H1 (cell line): Measurements from ENCODE around the gene SLC25A24. TPM values are rescaled to one million over a fixed set of nuclear protein-coding genes. Genes with fewer than 3 reads are reported as not detected.
"Not testable (repeated sequence)": the region's sequence is repeated elsewhere in the genome, so short reads cannot be mapped to it uniquely, and the experiment has no call there.

Experiments
- CTCF ChIA-PET: fragments of 300-600 bp; sonication (Branson Sonifier 250); formaldehyde crosslinking; loops from one replicate; lab custom pipeline; 2021; ENCODE audit not compliant: partially characterized antibody; lab: Charles Lee
- POLR2A ChIA-PET: fragments of 300-600 bp; sonication (Branson Sonifier 250); formaldehyde crosslinking; loops from one replicate; lab custom pipeline; 2021; ENCODE audit warnings: inconsistent platforms; ENCODE audit not compliant: partially characterized antibody; lab: Charles Lee
- DNase-seq, 2 experiments: peaks; one replicate each; pipeline versions ENCODE4 v3.0.0 to v3.0.0-alpha.2; 2010 to 2022; ENCODE audit warnings: low spot score in 2 of 2, low read depth in 1 of 2, mixed read lengths in 1 of 2
- FAIRE-seq: peaks from 2 replicates; lab custom pipeline; 2011; peaks lifted over from hg19 to GRCh38; lab: Jason Lieb, UNC
- H2AFZ ChIP-seq: 2 replicates; pipeline ENCODE4 v1.8.1; 2012; ENCODE audit warnings: low read length, inconsistent platforms
- H2AK5ac ChIP-seq: 2 replicates; pipeline ENCODE4 v1.6.1; 2013; ENCODE audit warnings: low read depth, low read length
- H2BK120ac ChIP-seq: replicated peaks from 2 replicates; pipeline ENCODE3; 2013; ENCODE audit warnings: low read depth, low read length, inconsistent platforms
- H2BK12ac ChIP-seq: 2 replicates; pipeline ENCODE4 v1.6.1; 2013; ENCODE audit warnings: low read depth, low read length
- H2BK15ac ChIP-seq: 2 replicates; pipeline ENCODE4 v1.6.1; 2013; ENCODE audit warnings: low read length
- H2BK20ac ChIP-seq: 2 replicates; pipeline ENCODE4 v1.6.1; 2013; ENCODE audit warnings: low read length
- H2BK5ac ChIP-seq: 2 replicates; pipeline ENCODE4 v1.6.1; 2013; ENCODE audit warnings: low read depth, low read length
- H3K14ac ChIP-seq: 2 replicates; pipeline ENCODE4 v1.6.1; 2013; ENCODE audit warnings: inconsistent platforms; ENCODE audit not compliant: insufficient read length
- H3K18ac ChIP-seq: 2 replicates; pipeline ENCODE4 v1.6.1; 2013; ENCODE audit warnings: low read length; ENCODE audit errors: extremely low read depth
- H3K23ac ChIP-seq: 2 replicates; pipeline ENCODE4 v1.6.1; 2013; ENCODE audit warnings: inconsistent platforms; ENCODE audit not compliant: insufficient read length
- H3K23me2 ChIP-seq: 2 replicates; pipeline ENCODE4 v1.6.1; 2013; ENCODE audit warnings: low read depth, low read length
- H3K27ac ChIP-seq: 2 replicates; pipeline ENCODE4 v1.6.1; 2011; ENCODE audit warnings: low read depth, low read length, inconsistent platforms
- H3K27me3 ChIP-seq, 4 experiments: replicated peaks in 1 of 4; 1 replicate in 1 of 4; 2 replicates in 3 of 4; pipeline versions ENCODE4 v1.6.1 to v1.8.1; 2011 to 2013; ENCODE audit warnings: low read length in 3 of 4, mild to moderate bottlenecking in 3 of 4, inconsistent platforms in 2 of 4, mixed read lengths in 2 of 4, moderate library complexity in 1 of 4; ENCODE audit not compliant: control insufficient read depth in 3 of 4, insufficient read depth in 3 of 4; ENCODE audit errors: extremely low read depth in 1 of 4
- H3K36me3 ChIP-seq, 4 experiments: 2 replicates each; pipeline versions ENCODE4 v1.6.1 to v1.8.1; 2011 to 2013; ENCODE audit warnings: mild to moderate bottlenecking in 4 of 4, low read length in 3 of 4, moderate library complexity in 2 of 4, control low read depth in 1 of 4, inconsistent platforms in 1 of 4; ENCODE audit not compliant: insufficient read depth in 4 of 4, control insufficient read depth in 2 of 4
- H3K4ac ChIP-seq: replicated peaks from 2 replicates; pipeline ENCODE3; 2013; ENCODE audit warnings: low read length, low read depth, mixed read lengths, inconsistent platforms; ENCODE audit not compliant: insufficient read length
- H3K4me1 ChIP-seq, 4 experiments: replicated peaks in 1 of 4; 1 replicate in 1 of 4; 2 replicates in 3 of 4; pipeline versions ENCODE4 v1.6.1 to v1.8.1; 2011 to 2013; ENCODE audit warnings: low read length in 3 of 4, inconsistent platforms in 2 of 4, mixed read lengths in 1 of 4; ENCODE audit not compliant: insufficient read depth in 4 of 4, control insufficient read depth in 3 of 4
- H3K4me2 ChIP-seq, 2 experiments: 2 replicates each; pipeline versions ENCODE4 v1.6.1 to v1.8.1; 2011 to 2013; ENCODE audit warnings: low read depth in 2 of 2, low read length in 2 of 2, control low read depth in 1 of 2, inconsistent platforms in 1 of 2, mild to moderate bottlenecking in 1 of 2; ENCODE audit not compliant: insufficient read depth in 1 of 2
- H3K4me3 ChIP-seq, 4 experiments: fragments of 200-600, 300-600 bp in 1 of 4; sonication (generic), shearing (Covaris generic), sonication (Bioruptor Twin) in 1 of 4; 2 replicates each; pipeline versions ENCODE4 v1.5.1 to v1.8.1; 2011 to 2016; ENCODE audit warnings: low read length in 4 of 4, low read depth in 3 of 4, control low read depth in 2 of 4, inconsistent platforms in 2 of 4, mild to moderate bottlenecking in 2 of 4, mixed read lengths in 1 of 4, moderate library complexity in 1 of 4; ENCODE audit not compliant: insufficient read depth in 2 of 4; ENCODE audit errors: extremely low read depth in 1 of 4
- H3K56ac ChIP-seq: replicated peaks from 2 replicates; pipeline ENCODE3; 2013; ENCODE audit warnings: low read depth, mild to moderate bottlenecking, mixed read lengths, low read length, inconsistent platforms; ENCODE audit not compliant: insufficient read length
- H3K79me1 ChIP-seq: 2 replicates; pipeline ENCODE4 v1.6.1; 2013; ENCODE audit warnings: low read depth, low read length, control low read depth
- H3K79me2 ChIP-seq, 2 experiments: 2 replicates each; pipeline versions ENCODE4 v1.6.1 to v1.8.1; 2012 to 2013; ENCODE audit warnings: low read length in 2 of 2, mild to moderate bottlenecking in 2 of 2, inconsistent platforms in 1 of 2; ENCODE audit not compliant: insufficient read depth in 2 of 2, control insufficient read depth in 1 of 2
- H3K9ac ChIP-seq, 4 experiments: replicated peaks in 1 of 4; 1 replicate in 1 of 4; 2 replicates in 3 of 4; pipeline versions ENCODE4 v1.6.1 to v1.8.1; 2011 to 2013; ENCODE audit warnings: low read depth in 3 of 4, low read length in 3 of 4, control low read depth in 2 of 4, mild to moderate bottlenecking in 2 of 4, moderate library complexity in 2 of 4, inconsistent platforms in 1 of 4; ENCODE audit errors: extremely low read depth in 1 of 4
- H3K9me3 ChIP-seq, 2 experiments: 2 replicates each; pipeline versions ENCODE4 v1.6.1 to v1.8.1; 2012 to 2013; ENCODE audit warnings: mild to moderate bottlenecking in 2 of 2, moderate library complexity in 2 of 2, control low read depth in 1 of 2, inconsistent platforms in 1 of 2, low read depth in 1 of 2, low read length in 1 of 2, mixed read lengths in 1 of 2; ENCODE audit not compliant: insufficient read depth in 2 of 2
- H4K20me1 ChIP-seq, 2 experiments: replicated peaks in 1 of 2; 2 replicates each; pipeline versions ENCODE3 to v1.8.1; 2011 to 2013; ENCODE audit warnings: inconsistent platforms in 2 of 2, low read length in 2 of 2, mild to moderate bottlenecking in 1 of 2; ENCODE audit not compliant: insufficient read depth in 2 of 2, control insufficient read depth in 1 of 2
- H4K5ac ChIP-seq: 2 replicates; pipeline ENCODE4 v1.6.1; 2013; ENCODE audit warnings: low read length, low read depth, mixed read lengths, inconsistent platforms; ENCODE audit not compliant: insufficient read length
- H4K8ac ChIP-seq: 2 replicates; pipeline ENCODE4 v1.8.0; 2013; ENCODE audit warnings: mild to moderate bottlenecking, moderate library complexity, low read length, inconsistent platforms; ENCODE audit not compliant: insufficient read depth; ENCODE audit errors: extremely low read depth
- H4K91ac ChIP-seq: replicated peaks from 2 replicates; pipeline ENCODE3; 2013; ENCODE audit warnings: low read length, mixed read lengths, inconsistent platforms; ENCODE audit not compliant: insufficient read length
- WGBS, 2 experiments: shearing (Covaris generic) in 1 of 2; methylation state at CpG; one replicate each; pipeline versions ENCODE4 v1.1.6 to v1.1.7; 2013 to 2015; ENCODE audit warnings: low lambda C conversion rate in 2 of 2, mixed read lengths in 2 of 2, inconsistent platforms in 1 of 2, low coverage in 1 of 2, missing lambda C conversion rate in 1 of 2; ENCODE audit not compliant: insufficient replicate concordance in 2 of 2, insufficient coverage in 1 of 2, insufficient read length in 1 of 2; ENCODE audit errors: extremely low coverage in 1 of 2, missing lambda C conversion rate in 1 of 2; 5-methylcytosine and 5-hydroxymethylcytosine counted together
- polyA plus RNA-seq, 7 experiments: library from polyadenylated mRNA; depleted of rRNA in 3 of 7; stranded (reverse) in 5 of 7; unstranded in 2 of 7; fragments of >200 nt in 5 of 7; fragments of 200-250 nt in 2 of 7; gene quantifications; 1 replicate in 5 of 7; 2 replicates in 1 of 7; 4 replicates in 1 of 7; pipeline versions ENCODE4 v1.2.1 to v1.2.3, GENCODE V29; 2011 to 2013; ENCODE audit warnings: missing spikeins in 2 of 7, mixed read lengths in 2 of 7
- total RNA-seq: library from RNA; stranded (reverse); fragmentation: NEBNext Ultra II Directional; extraction: Animal tissue kit (Norgen Biotek cat#: 25700); gene quantifications from 2 replicates; pipeline ENCODE4 v1.2.1, GENCODE V29; 2021

SLC25A24 gene
- total and polyA plus RNA-seq, 2 of the 8 experiments (the other 6 are each of a cell fraction or from before 2014, with no cell fraction given), result 13.6 to 40.6 TPM

DNA sequence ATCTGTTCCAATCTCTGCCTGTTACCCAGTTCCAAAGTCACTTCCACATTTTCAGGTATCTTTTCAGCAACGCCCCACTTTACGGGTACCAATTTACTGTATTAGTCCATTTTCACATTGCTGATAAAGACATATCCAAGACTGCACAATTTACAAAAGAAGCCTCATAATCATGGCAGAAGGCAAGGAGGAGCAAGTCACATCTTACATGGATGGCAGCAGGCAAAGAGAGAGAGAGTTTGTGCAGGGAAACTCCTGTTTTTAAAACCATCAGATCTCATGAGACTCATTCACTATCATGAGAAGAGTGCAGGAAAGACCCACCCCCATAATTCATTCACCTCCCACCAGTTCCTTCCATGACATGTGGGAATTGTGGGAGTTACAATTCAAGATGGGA lies 67.0 kb downstream of the SLC25A24 start:
- H2BK15ac ChIP-seq, H3K4me2 ChIP-seq, H4K91ac ChIP-seq, H2AFZ ChIP-seq, H3K23me2 ChIP-seq, H4K5ac ChIP-seq, DNase-seq, H3K79me2 ChIP-seq, H3K79me1 ChIP-seq, H4K8ac ChIP-seq, H3K56ac ChIP-seq, H2BK12ac ChIP-seq, H3K4ac ChIP-seq, H3K23ac ChIP-seq, H3K4me3 ChIP-seq, H3K18ac ChIP-seq, POLR2A ChIA-PET, FAIRE-seq, H4K20me1 ChIP-seq, H2BK120ac ChIP-seq, H2BK20ac ChIP-seq, H2BK5ac ChIP-seq, H2AK5ac ChIP-seq, H3K14ac ChIP-seq, H3K27me3 ChIP-seq, H3K4me1 ChIP-seq, H3K27ac ChIP-seq, H3K9ac ChIP-seq: not testable (repeated sequence)
- H3K9me3 ChIP-seq, result peaks cover 11 to 14% of the 10 kb centered on the region in 2 experiments
- peaks cover 0 to 40% (median 12%) of the 10 kb centered on the region in 4 experiments; a peak in 4 of 8 replicates for H3K36me3 ChIP-seq
- CTCF ChIA-PET, result interaction anchor here (3.7 kb wide), 1 partner anchor 8 kb away, joined by 13 read pairs; no protein-coding TSS in a partner anchor
- WGBS, 2 experiments, result 100% methylated on average over 2 of the region's 2 CpGs; no CpG with 5 or more reads in 1 of the 2 experiments

- CTCF ChIA-PET, result interaction anchor here (1.2 kb wide), 1 partner anchor 349 kb away, joined by 5 read pairs; no protein-coding TSS in a partner anchor
- POLR2A ChIA-PET, result not testable (repeated sequence)
- H3K9me3 ChIP-seq, result peaks cover 11 to 14% of the 10 kb centered on the region in 2 experiments
Measured at GRCh38 chr1:108132367-108132766, 67.8 kb downstream of the SLC25A24 start.

More at GRCh38 chr1:108132367-108132766, 67.8 kb downstream of the SLC25A24 start:
- H2BK20ac ChIP-seq, FAIRE-seq, H3K23me2 ChIP-seq, H3K56ac ChIP-seq, H4K5ac ChIP-seq, H2BK15ac ChIP-seq, H2BK12ac ChIP-seq, H3K4me2 ChIP-seq, DNase-seq, H2BK120ac ChIP-seq, H2AFZ ChIP-seq, H3K14ac ChIP-seq, H3K27ac ChIP-seq, H3K27me3 ChIP-seq, H2AK5ac ChIP-seq, H2BK5ac ChIP-seq, H3K4me1 ChIP-seq, H3K9ac ChIP-seq, H3K4me3 ChIP-seq, H3K4ac ChIP-seq, H4K91ac ChIP-seq, H4K20me1 ChIP-seq, H3K18ac ChIP-seq, H3K79me2 ChIP-seq, H3K23ac ChIP-seq, H4K8ac ChIP-seq, H3K79me1 ChIP-seq: not testable (repeated sequence)
- WGBS, 2 experiments, result 92% methylated on average over 2 of the region's 2 CpGs; no CpG with 5 or more reads in 1 of the 2 experiments
- peaks cover 0 to 36% (median 12%) of the 10 kb centered on the region in 4 experiments; a peak in 4 of 8 replicates for H3K36me3 ChIP-seq
